NCI-H2171 treated with DMSO at 0.1 percent for 48 hours (cell line): ENCODE data around the gene IRF1.

ENCODE experiments used
- DNase-seq: peaks from one replicate; lab custom pipeline; 2025; lab: John Stamatoyannopoulos, UW

IRF1 gene

GRCh38 chr5:132474131-132474723, 16.3 kb downstream of the IRF1 start:
- DNase-seq, result no peak

GRCh38 chr5:132473668-132474067, 16.9 kb downstream of the IRF1 start:
- no peak for DNase-seq

GRCh38 chr5:132473019-132473531, 17.5 kb downstream of the IRF1 start:
- DNase-seq, result no peak

- no peak for DNase-seq
These were observed 18.1 kb downstream of the IRF1 start for GRCh38 chr5:132472431-132472830.

GRCh38 chr5:132471944-132472343, 18.6 kb downstream of the IRF1 start:
- DNase-seq, result no peak

GRCh38 chr5:132471151-132471907, 19.2 kb downstream of the IRF1 start:
- DNase-seq, result no peak

GRCh38 chr5:132470596-132470995, 20.0 kb downstream of the IRF1 start:
- DNase-seq, result no peak

GRCh38 chr5:132470010-132470392, 20.6 kb downstream of the IRF1 start:
- DNase-seq, result no peak

- DNase-seq, result no peak
These were observed 21.1 kb downstream of the IRF1 start for GRCh38 chr5:132469380-132470009.

GRCh38 chr5:132468656-132469379, 21.8 kb downstream of the IRF1 start:
- no peak for DNase-seq

GRCh38 chr5:132467287-132467984, 23.1 kb downstream of the IRF1 start:
- no peak for DNase-seq

GRCh38 chr5:132466433-132467286, 23.9 kb downstream of the IRF1 start:
- DNase-seq, result no peak

- no peak for DNase-seq
These were observed 25.4 kb downstream of the IRF1 start for GRCh38 chr5:132465059-132465707.

- peak; percentile 76 for DNase-seq
These were observed 26.2 kb downstream of the IRF1 start for GRCh38 chr5:132464156-132464939.

- no peak for DNase-seq
These were observed 26.8 kb downstream of the IRF1 start for GRCh38 chr5:132463811-132464155.

GRCh38 chr5:132462856-132463745, 27.5 kb downstream of the IRF1 start:
- DNase-seq, result no peak

- no peak for DNase-seq
These were observed 28.2 kb downstream of the IRF1 start for GRCh38 chr5:132462333-132462732.

- no peak for DNase-seq
These were observed 29.0 kb downstream of the IRF1 start for GRCh38 chr5:132461569-132462070.
